ENCODE measurements around the gene HCN1. TPM values are rescaled to one million over a fixed set of nuclear protein-coding genes. Genes with fewer than 3 reads are reported as not detected.
A peak's percentile ranks its signal among the peaks of the same experiment; 100 is the strongest.

Gene HCN1
- total and polyA plus RNA-seq, 2 of the 4 experiments (the other 2 are of a cell fraction), result not detected

DNA sequence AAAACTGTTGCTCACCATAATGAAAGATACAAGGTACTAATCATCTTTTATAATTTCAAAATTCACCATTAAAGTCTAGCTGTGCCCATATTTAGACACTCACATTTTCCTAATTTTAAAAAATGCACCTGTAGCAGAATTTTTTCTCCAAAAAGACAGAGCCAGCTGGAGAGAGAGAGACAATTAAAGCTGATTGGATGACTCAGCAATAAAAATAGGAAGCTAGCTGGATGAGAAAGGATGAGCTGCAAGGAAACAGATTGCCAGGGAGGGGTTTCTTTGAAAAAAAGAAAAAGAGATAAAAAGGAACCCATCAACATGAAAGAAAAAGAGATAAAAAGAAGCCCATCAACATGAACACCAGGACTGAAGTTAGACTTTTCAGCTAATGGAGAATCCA, 73.8 kb downstream of the HCN1 start:
- H3K9ac ChIP-seq (ENCODE audit: low read depth, low read length), result no peak overlapping the region
- TF ChIP-seq FOS (IDR thresholded peaks at IDR 0.05; ENCODE audit: low read depth, low read length) (no peak), NFE2L2 (IDR thresholded peaks at IDR 0.05; ENCODE audit: low read depth, low read length) (peak; percentile 89), MAFK (IDR thresholded peaks at IDR 0.05; ENCODE audit: low read depth, low read length) (peak; percentile 77)
- H3K36me3 ChIP-seq (ENCODE audit: control insufficient read depth, insufficient read depth, low read length), result no peaks in the 10 kb centered on the region
- H4K20me1 ChIP-seq (ENCODE audit: insufficient read depth, low read length), result no peaks in the 10 kb centered on the region
- ChIA-PET POLR2A (ENCODE audit: unreplicated experiment) (no interaction called here), CTCF (no interaction called here)
- H3K9me3 ChIP-seq (ENCODE audit: control insufficient read depth, insufficient read depth, low read length), result no peaks in the 10 kb centered on the region
- no peak overlapping the region for H2AK5ac ChIP-seq (ENCODE audit: low read depth, low read length)
- H3K4me2 ChIP-seq (ENCODE audit: low read depth, low read length), result no peak overlapping the region
- no peak overlapping the region for H4K8ac ChIP-seq (ENCODE audit: low read depth in 2 of 2, low read length in 2 of 2)
- BruUV-seq (replicated peaks), result no TSS peak
- H2BK20ac ChIP-seq (ENCODE audit: low read depth, low read length), result no peak overlapping the region
- H3K23ac ChIP-seq (ENCODE audit: low read depth, low read length), result no peak overlapping the region
- DNase-seq (no peak), ATAC-seq (ENCODE audit: low read depth) (no peak)
- in situ Hi-C loops (cut with MboI; ENCODE audit: low sequenced_read_pairs) (no loop called here), intact Hi-C loops (cut with micrococcal nuclease) (no loop called here), dilution Hi-C loops (cut with HindIII; ENCODE audit: low sequenced_read_pairs, unreplicated experiment) (no loop called here)
- H3K18ac ChIP-seq (ENCODE audit: low read depth, low read length), result no peak overlapping the region
- H3K4me3 ChIP-seq (ENCODE audit: insufficient read depth, low read depth, low read length), result no peak overlapping the region
- no peaks in the 10 kb centered on the region for H3K79me1 ChIP-seq (ENCODE audit: low read depth in 1 of 2, low read length in 2 of 2)
- no peak overlapping the region for H3K4ac ChIP-seq (ENCODE audit: low read depth, low read length)
- no peak overlapping the region for H4K91ac ChIP-seq (ENCODE audit: insufficient read depth, low read depth, low read length)
- H3K27ac ChIP-seq (ENCODE audit: insufficient read depth, low read length), result no peak overlapping the region
- no peaks in the 10 kb centered on the region for H3K27me3 ChIP-seq (ENCODE audit: control insufficient read depth, insufficient read depth, low read length)
- H2AFZ ChIP-seq (replicated peaks; ENCODE audit: low read length, poor library complexity), result no peak overlapping the region
- no peak overlapping the region for H2BK15ac ChIP-seq (ENCODE audit: low read depth, low read length)
- no peak overlapping the region for H2BK120ac ChIP-seq (ENCODE audit: low read depth, low read length)
- H2BK5ac ChIP-seq (ENCODE audit: low read depth, low read length, poor library complexity, severe bottlenecking), result no peak overlapping the region
- no peaks in the 10 kb centered on the region for H3K9me1 ChIP-seq (ENCODE audit: insufficient read depth, low read length)
- no peak overlapping the region for H3K56ac ChIP-seq (ENCODE audit: extremely low read depth, insufficient read depth, low read length)
- no peaks in the 10 kb centered on the region for H3K4me1 ChIP-seq (ENCODE audit: control insufficient read depth, insufficient read depth, low read length)
- no peak overlapping the region for H4K5ac ChIP-seq (ENCODE audit: low read depth, low read length)
- H2AK9ac ChIP-seq (replicated peaks; ENCODE audit: low read depth, low read length, poor library complexity), result no peak overlapping the region
- no peak overlapping the region for H3K14ac ChIP-seq (replicated peaks; ENCODE audit: low read depth, low read length)

Data from IMR-90 (cell line).